Amniotic stem cell (primary cell): Measurements from ENCODE around the gene CLCN7.
"Not testable (repeated sequence)": the region's sequence is repeated elsewhere in the genome, so short reads cannot be mapped to it uniquely, and the experiment has no call there.

ENCODE experiments used
- DNase-seq: peaks from one replicate; lab custom pipeline; 2025; lab: John Stamatoyannopoulos, UW

The CLCN7 gene

DNA sequence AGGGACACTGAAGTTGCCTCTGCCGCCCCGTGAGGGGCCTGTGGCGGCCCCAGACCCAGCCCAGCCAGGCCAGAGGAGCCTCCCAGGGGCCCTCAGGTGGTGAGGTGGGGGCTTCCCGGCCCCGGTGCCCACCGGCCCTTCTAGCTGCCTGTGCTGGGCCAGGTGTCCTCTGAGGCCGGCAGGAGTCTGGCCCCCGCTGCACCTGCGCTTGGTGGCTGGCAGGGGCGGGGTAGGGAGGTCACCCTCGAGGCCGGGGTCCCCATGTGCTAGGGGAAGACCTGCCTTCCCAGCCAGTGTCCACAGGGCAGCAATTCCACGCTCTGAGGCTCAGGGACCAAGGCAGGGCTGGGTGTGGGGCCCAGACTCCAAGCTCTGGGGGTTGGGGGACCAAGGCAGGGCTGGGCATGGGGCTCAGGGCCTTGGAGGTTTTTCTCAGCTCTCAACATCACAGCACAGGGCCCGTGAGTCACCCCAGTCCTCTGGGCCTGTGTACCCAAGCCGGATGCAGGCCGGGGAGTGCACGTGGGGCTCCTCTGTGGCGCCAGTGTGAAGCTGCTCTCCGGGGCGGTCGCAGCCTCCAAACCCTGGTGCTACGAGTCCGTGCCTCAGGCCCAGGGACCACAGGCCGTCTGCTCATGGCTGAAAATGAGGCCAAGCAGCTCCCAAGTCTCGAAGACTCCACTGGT, 29.2 kb downstream of the CLCN7 start:
- DNase-seq, result no peak

- no peak for DNase-seq
Measured at GRCh38 chr16:1444730-1445517, 29.9 kb downstream of the CLCN7 start.

DNA sequence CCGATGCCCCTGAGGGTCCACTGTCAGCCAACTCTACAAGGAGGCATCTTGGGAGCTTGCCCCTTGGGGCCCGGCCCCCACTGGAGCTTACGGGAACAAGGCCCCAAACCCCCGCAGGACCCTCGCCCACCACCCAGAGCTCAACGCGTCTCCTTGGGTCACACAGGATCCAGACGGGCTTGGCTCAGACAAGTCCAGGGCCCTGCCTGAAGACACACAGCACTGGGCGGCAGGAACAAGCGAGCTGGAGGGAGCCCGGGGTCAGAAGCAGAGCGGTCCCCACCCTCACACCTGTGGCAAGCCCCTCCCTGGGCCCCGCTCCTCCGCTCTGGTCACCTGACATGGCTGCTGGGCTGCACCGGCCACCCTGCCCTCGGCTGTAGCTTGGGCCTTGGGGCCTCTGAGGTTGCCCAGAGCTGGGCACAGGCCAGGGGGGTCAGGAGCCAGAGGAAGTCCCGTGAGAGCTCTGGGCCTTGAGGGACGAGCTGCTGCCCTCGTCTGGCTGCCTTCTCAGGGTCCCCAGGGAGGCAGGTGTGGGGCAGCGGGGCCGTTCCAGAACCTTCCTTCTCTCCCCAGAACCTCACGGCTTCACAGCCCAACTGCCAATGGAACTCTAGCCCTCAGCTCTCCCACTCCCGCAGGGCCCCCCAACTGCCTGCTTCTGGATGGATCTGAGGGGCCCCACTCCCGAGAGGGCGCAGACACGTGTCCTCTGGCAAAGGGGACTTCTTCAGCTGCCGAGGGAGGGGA, 30.7 kb downstream of the CLCN7 start, which contains the start of gene CCDC154:
TSS of gene CCDC154 (minus strand) at position 577 of the 750 bp plus-strand sequence. CDS start at position 343, 234 bp downstream.
- DNase-seq, result no peak

DNA sequence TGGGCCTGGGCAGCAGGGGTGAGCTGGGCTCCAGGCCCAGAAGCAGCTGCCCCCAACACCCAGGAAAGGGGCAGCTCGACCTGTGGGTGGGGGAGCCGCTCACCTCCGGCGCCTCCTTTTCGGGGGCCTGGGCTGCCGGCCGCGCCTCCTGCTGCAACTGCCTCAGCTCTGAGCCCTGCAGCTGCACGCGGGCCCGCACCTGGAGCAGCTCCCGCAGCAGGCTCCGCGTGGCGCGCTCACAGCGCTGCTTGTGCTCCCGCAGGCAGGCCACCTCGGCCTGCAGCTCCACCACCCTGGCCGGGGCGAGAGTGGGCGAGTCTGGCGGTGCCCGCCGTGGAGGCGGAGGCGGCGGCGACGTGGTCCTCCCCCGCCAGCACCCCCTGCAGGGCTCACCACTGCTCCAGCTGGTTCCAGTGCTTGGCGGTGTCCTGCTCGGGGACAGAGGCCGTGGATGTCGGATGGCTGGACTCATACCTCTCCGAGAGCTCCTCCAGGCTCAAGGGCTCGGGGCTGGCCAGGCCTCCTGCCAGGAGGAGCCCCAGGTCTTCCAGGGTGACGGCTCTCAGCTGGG, 31.3 kb downstream of the CLCN7 start:
- DNase-seq, result no peak

- DNase-seq, result no peak
Measured at GRCh38 chr16:1442697-1443096, 32.1 kb downstream of the CLCN7 start.

- DNase-seq, result no peak
Measured at GRCh38 chr16:1441391-1441829, 33.4 kb downstream of the CLCN7 start.

DNA sequence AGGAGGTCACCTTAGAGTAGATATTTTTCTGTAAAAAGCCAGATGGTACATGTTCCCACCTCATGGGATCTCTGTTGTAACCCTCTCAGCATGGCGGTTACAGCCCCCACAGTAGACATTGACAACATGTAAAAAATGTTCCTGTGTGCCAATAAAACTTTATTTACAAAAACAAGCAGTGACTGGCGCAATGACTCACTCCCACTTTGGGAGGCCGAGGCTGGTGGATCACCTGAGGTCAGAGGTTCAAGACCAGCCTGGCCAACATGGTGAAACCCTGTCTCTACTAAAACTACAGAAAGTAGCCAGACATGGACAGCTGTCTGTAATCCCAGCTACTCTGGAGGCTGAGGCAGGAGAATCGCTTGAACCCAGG, 35.1 kb downstream of the CLCN7 start:
- not testable (repeated sequence) for DNase-seq

DNA sequence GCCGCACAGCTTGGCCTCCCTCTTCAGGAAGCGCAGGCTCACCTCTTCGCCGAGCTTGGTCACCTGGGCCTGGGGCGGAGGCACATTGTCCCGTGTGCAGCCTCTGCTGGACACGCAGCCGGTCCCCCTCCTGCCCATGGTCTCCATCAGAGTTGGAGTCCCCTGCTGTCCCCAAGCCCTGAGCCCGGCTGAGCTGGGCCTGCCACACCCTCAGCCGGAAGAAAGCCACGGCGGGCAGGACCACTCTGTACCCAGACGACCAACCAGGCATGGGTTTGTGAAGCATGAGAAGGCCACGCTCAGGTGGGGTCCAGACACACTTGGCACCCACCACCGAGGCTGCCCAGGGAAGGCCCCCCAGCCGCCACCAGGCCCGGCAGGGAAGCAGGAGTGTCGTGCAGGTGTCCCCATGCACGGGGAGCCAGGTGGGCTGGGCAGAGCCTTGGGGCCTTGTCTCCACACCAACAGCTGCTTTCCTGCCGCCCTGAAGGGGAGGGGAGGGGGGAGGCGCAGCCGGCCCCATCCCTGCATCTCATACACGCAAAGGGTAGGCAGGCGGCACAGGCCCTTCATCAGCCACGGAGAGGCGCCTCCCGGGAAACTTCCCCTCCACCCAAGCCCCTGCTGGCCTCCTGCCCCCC, 35.6 kb downstream of the CLCN7 start:
- DNase-seq, result no peak

DNA sequence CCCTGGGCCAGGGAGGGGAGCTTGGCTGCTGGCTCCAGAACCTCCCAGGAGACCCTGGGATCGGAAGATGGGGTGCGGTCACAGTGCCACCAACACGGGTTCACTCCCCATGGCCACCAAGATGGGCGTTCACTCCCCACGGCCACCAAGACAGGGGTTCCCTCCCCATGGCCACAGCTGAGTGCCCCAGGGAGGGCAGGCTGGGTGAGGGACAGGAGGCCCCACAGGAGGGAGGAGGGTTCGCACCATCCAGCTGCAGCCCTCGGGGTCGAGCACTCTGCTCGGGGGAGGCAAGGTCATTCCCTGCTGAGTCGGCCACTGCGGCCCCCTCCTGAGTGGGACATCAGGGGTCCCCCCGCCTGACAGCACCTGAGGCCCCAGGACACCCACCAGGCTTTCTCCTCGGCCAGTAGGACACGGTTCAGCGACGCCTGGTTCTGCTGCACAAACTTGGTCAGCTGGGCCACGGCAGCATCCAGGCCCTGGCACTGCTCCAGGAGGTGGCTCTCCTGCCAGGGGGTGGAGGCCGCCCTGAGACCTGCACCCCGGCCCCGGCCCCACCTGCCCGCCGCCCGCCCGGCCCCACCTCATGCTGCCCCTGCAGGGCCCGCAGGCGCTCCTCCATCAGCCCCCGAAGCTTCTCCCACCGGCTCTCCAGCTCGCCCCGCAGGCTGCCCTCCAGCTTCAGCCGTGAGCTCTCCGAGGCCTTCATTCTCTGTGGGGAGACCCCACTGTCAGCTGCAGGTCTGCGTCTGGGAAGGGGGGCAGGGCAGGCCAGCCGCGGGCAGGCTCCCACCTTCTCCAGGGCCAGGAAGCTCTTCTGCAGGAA, 36.4 kb downstream of the CLCN7 start:
- DNase-seq, result no peak

DNA sequence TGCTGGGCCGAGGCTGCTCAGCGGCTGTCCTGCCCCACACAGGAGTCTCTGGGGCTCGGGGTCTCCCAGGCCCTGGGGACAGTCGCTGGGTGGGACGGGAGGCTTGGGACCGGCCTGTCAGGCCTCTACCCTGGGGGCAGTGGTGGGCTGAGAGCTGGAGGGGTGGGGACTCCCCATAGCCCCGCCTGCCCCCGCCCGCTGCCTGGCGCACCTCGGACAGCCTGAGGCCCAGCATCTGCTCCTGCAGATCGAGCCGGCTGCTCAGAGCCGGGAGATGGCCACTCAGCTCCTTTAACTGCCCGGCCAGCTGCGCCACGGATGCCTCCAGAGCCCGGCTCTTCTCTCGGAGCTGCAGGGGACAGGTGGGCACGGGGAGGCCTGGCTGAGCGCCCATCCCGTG, 37.2 kb downstream of the CLCN7 start:
- no peak for DNase-seq

- DNase-seq, result no peak
Measured at GRCh38 chr16:1436731-1437355, 38.0 kb downstream of the CLCN7 start.

DNA sequence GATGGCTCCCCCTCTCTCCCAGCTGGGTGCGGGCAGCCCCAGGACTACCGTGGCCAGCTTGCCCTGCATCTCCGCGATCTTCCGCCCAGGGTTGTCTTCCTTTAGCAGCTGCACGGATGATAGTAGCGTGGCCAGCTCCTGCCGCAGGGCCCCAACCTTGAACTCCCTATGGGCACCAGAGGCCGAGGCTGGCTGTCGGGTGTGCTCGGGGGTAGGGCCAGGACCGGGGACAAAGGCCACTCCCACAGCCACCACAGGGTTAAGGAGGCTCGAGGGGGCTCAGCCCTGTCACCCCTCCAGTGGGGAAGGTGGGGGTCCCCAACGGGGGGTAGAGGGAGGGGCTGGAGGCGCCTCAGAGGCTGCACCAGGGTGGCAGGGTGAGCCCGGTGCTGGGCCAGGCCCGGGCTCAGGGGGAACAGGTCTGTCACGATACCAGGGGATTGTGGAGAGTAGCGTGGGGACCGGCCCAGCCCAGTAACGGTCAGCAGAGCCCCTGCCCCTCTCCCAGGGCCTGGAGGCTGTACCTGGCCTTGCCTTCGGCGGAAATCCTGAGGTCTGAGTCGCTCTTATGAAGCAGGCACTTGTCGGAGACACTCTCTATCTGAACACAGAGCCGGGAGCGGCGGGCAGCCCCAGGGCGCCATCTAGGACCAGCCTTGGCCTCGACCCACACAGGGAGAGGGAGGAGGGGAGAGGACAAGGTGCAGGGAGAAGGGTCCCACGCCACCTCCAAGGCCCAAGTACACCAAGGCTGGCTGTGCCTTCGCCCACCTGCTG, 38.7 kb downstream of the CLCN7 start:
- no peak for DNase-seq

GRCh38 chr16:1434644-1435592, 39.9 kb downstream of the CLCN7 start:
- DNase-seq, result no peak

GRCh38 chr16:1433756-1434155, 41.1 kb downstream of the CLCN7 start:
- DNase-seq, result no peak

- no peak for DNase-seq
Measured at GRCh38 chr16:1433263-1433560, 41.6 kb downstream of the CLCN7 start.

DNA sequence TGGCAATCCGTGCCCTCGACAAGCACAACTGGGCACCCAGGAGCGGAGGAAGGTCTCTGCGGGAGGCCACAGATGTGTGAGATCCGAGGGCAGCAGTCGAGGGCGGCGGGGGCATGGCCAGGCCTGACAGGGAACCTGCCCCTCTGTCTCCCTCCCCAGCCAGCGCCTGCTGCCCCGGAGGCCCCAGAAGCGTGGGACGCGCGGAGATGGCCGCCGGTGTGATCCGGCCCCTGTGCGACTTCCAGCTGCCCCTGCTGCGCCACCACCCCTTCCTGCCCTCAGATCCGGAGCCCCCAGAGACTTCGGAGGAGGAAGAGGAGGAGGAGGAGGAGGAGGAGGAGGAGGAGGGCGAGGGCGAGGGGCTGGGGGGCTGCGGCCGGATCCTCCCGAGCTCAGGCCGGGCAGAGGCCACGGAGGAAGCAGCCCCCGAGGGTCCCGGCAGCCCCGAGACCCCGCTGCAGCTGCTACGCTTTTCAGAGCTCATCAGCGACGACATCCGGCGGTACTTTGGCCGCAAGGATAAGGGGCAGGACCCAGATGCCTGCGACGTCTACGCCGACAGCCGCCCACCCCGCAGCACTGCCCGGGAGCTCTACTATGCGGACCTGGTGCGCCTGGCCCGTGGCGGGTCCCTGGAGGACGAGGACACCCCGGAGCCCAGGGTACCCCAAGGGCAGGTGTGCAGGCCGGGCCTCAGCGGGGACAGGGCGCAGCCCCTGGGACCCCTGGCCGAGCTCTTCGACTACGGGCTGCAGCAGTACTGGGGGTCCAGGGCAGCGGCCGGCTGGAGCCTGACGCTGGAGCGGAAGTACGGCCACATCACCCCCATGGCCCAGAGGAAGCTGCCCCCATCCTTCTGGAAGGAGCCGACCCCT, 42.2 kb downstream of the CLCN7 start:
- DNase-seq, result no peak

DNA sequence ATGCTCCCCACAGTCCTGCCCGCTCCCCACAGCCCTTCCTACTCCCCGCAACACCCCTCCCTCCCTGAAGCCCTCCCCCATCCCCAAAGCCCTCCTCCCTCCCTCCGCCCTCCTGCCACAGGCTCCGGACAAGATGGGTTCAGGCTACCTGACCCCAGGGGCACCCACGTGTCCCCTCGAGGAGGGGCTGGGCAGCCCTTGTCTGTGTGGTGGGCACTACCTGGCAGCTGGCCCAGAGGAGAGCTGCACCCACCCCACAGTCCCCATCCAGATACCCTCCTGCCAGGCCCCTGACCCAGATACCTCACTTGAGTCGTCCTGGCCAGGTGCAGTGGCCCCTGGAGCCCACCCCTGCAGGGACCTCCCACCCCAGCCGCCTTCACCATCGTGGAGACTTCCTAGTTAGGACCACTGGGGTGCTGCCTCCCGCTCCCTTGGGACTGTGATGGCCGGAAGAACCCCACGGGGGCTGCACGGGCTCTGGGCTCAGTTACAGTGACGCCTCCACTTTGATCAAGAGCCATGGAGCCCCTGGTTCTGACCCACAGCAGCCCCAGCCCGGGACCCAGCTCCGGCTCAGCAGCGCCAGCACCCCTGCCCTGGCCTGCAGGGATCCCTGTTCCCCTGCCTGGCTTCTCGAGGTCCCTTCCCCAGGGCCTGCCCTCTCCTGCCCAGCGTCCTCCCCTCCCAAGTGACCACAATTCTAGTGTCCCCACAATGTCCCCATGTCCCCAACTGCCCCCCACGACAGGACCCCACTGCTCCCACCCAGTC, 43.1 kb downstream of the CLCN7 start:
- no peak for DNase-seq
